HG03571 (cell line): ENCODE measurements around the gene RNF213.
"Not testable (repeated sequence)": the region's sequence is repeated elsewhere in the genome, so short reads cannot be mapped to it uniquely, and the experiment has no call there.

Source experiments
- ATAC-seq: cut with Tn5 transposase; IDR thresholded peaks from one replicate; pipeline ENCODE4 v1.9.1; 2021; ENCODE audit not compliant: unreplicated experiment

RNF213 gene

GRCh38 chr17:80291691-80292487 lies 31.2 kb downstream of the RNF213 start:
- ATAC-seq = no peak

GRCh38 chr17:80292521-80292971 lies 31.9 kb downstream of the RNF213 start:
- no peak for ATAC-seq

GRCh38 chr17:80294210-80294609 lies 33.6 kb downstream of the RNF213 start:
- no peak for ATAC-seq

- ATAC-seq = no peak
These were observed 34.0 kb downstream of the RNF213 start for GRCh38 chr17:80294653-80295052.

- no peak for ATAC-seq
These were observed 34.5 kb downstream of the RNF213 start for GRCh38 chr17:80295146-80295545.

GRCh38 chr17:80295559-80295958 lies 34.9 kb downstream of the RNF213 start:
- ATAC-seq = no peak

- no peak for ATAC-seq
These were observed 35.6 kb downstream of the RNF213 start for GRCh38 chr17:80296221-80296620.

- ATAC-seq = no peak
These were observed 37.4 kb downstream of the RNF213 start for GRCh38 chr17:80297996-80298560.

GRCh38 chr17:80299350-80300100 lies 38.9 kb downstream of the RNF213 start:
- ATAC-seq = not testable (repeated sequence)

- not testable (repeated sequence) for ATAC-seq
These were observed 40.1 kb downstream of the RNF213 start for GRCh38 chr17:80300756-80301155.

GRCh38 chr17:80303824-80304223 lies 43.2 kb downstream of the RNF213 start:
- no peak for ATAC-seq

GRCh38 chr17:80307994-80308691 lies 47.5 kb downstream of the RNF213 start:
- ATAC-seq = no peak

GRCh38 chr17:80308692-80309517 lies 48.3 kb downstream of the RNF213 start:
- ATAC-seq = no peak

- no peak for ATAC-seq
These were observed 50.7 kb downstream of the RNF213 start for GRCh38 chr17:80311216-80311827.

GRCh38 chr17:80312621-80313135 lies 52.0 kb downstream of the RNF213 start:
- ATAC-seq = no peak

GRCh38 chr17:80313160-80313829 lies 52.6 kb downstream of the RNF213 start:
- no peak for ATAC-seq

- not testable (repeated sequence) for ATAC-seq
These were observed 53.3 kb downstream of the RNF213 start for GRCh38 chr17:80313946-80314345.

- no peak for ATAC-seq
These were observed 55.0 kb downstream of the RNF213 start for GRCh38 chr17:80315517-80316182.

GRCh38 chr17:80316431-80316830 lies 55.8 kb downstream of the RNF213 start:
- no peak for ATAC-seq
